Thoracic aorta (tissue), 2 donors: ENCODE measurements around the gene FAM53A. TPM values are rescaled to one million over a fixed set of nuclear protein-coding genes. Genes with fewer than 3 reads are reported as not detected.

Experiments used
- ATAC-seq: fragments of 150-250 bp; one replicate; pipeline ENCODE4 v1.8.0; 2017; ENCODE audit warnings: low read depth; ENCODE audit not compliant: insufficient number of reproducible peaks, low FRiP score
- DNase-seq: peaks from one replicate; pipeline ENCODE4 v3.0.0-alpha.2; 2020; ENCODE audit warnings: low spot score
- H3K27ac ChIP-seq, 2 donors: fragments of 200-600 bp; sonication (generic); 1 replicate in 1 of 2; 2 replicates in 1 of 2; pipeline ENCODE4 v1.5.1; 2016; ENCODE audit warnings: mild to moderate bottlenecking in 2 of 2, moderate library complexity in 2 of 2
- H3K27me3 ChIP-seq: fragments of 200-600 bp; sonication (generic); replicated peaks from 2 replicates; pipeline ENCODE4 v1.6.0; 2016; ENCODE audit warnings: mild to moderate bottlenecking; ENCODE audit not compliant: insufficient read depth
- H3K36me3 ChIP-seq: fragments of 200-600 bp; sonication (generic); one replicate; pipeline ENCODE4 v1.5.1; 2016
- H3K4me1 ChIP-seq, 2 donors: fragments of 200-600 bp; sonication (generic); 1 replicate in 1 of 2; 2 replicates in 1 of 2; pipeline versions ENCODE4 v1.5.1 to v1.6.0; 2016; ENCODE audit warnings: low read depth in 2 of 2, mild to moderate bottlenecking in 1 of 2; ENCODE audit not compliant: control insufficient read depth in 1 of 2
- H3K4me3 ChIP-seq: fragments of 200-600 bp; sonication (generic); 2 replicates; pipeline ENCODE4 v1.5.1; 2016; ENCODE audit warnings: mild to moderate bottlenecking
- H3K9me3 ChIP-seq: fragments of 200-600 bp; sonication (generic); 2 replicates; pipeline ENCODE4 v1.5.1; 2016
- total RNA-seq, 2 donors: library from RNA; depleted of rRNA; stranded (reverse); fragments of >200 nt; gene quantifications; one replicate each; pipeline versions ENCODE4 v1.1.0 to v1.2.3, GENCODE V29; 2016
- TF ChIP-seq, protein P1 (sequence below): fragments of 200-600 bp; sonication (generic); IDR thresholded peaks from one replicate; pipeline ENCODE4 v1.5.1; 2019; ENCODE audit warnings: antibody characterized with exemption

FAM53A gene
- total RNA-seq, 2 donors from 2014 or later = 5.1 to 10.9 TPM

DNA sequence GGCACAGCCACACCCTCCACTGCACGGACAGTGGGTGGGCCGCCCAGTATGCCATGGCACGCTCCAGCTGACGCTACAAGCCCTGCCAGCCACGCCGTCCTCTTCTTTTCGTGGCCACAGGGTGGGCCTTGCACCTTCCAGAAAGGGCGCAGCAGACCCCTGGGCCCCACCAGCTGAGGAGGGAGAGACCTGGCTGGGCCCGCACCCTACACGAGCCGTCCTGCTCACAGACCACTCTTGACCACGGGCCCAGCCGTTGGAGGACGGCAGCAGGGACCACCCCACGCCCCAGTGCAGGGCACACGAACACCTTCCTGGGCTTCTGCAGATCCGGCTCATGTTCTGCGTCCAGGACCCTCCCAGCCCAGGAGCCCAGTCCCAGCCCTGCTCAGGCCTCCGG, 27.1 kb downstream of the FAM53A start:
- H3K36me3 ChIP-seq = no peaks in the 10 kb centered on the region
- no peak for DNase-seq
- H3K4me3 ChIP-seq = no peak overlapping the region
- no peaks in the 10 kb centered on the region for H3K4me1 ChIP-seq
- no peak overlapping the region for H3K27ac ChIP-seq
- ATAC-seq = no peak
- H3K27me3 ChIP-seq = no peaks in the 10 kb centered on the region
- no peaks in the 10 kb centered on the region for H3K9me3 ChIP-seq
- TF ChIP-seq, protein P1, sequence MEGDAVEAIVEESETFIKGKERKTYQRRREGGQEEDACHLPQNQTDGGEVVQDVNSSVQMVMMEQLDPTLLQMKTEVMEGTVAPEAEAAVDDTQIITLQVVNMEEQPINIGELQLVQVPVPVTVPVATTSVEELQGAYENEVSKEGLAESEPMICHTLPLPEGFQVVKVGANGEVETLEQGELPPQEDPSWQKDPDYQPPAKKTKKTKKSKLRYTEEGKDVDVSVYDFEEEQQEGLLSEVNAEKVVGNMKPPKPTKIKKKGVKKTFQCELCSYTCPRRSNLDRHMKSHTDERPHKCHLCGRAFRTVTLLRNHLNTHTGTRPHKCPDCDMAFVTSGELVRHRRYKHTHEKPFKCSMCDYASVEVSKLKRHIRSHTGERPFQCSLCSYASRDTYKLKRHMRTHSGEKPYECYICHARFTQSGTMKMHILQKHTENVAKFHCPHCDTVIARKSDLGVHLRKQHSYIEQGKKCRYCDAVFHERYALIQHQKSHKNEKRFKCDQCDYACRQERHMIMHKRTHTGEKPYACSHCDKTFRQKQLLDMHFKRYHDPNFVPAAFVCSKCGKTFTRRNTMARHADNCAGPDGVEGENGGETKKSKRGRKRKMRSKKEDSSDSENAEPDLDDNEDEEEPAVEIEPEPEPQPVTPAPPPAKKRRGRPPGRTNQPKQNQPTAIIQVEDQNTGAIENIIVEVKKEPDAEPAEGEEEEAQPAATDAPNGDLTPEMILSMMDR = no peak

DNA sequence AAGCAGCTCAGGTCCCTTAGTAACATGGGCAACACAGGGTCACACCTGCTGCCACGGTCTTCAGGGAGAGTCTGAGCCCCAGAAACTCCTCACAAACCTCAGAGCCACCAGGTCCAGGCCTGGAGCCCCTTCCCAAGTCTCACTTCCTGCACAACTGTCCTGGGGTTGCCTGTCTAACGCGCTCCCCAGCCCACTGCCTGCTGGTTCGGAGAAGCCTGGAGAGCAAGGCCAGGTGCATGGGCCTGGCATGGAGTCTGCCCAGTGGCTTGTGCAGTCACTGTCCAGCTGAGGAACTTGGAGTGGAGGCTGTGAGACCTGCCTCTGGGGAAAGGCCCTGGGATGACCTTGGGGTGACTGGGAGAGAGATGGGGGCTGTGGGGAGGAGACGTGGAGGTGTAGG, 28.0 kb downstream of the FAM53A start:
- H3K9me3 ChIP-seq = no peaks in the 10 kb centered on the region
- H3K36me3 ChIP-seq = no peaks in the 10 kb centered on the region
- H3K27me3 ChIP-seq = no peaks in the 10 kb centered on the region
- H3K27ac ChIP-seq = no peak overlapping the region
- ATAC-seq = no peak
- TF ChIP-seq, protein P1 = no peak
- no peaks in the 10 kb centered on the region for H3K4me1 ChIP-seq
- no peak overlapping the region for H3K4me3 ChIP-seq
- no peak for DNase-seq

DNA sequence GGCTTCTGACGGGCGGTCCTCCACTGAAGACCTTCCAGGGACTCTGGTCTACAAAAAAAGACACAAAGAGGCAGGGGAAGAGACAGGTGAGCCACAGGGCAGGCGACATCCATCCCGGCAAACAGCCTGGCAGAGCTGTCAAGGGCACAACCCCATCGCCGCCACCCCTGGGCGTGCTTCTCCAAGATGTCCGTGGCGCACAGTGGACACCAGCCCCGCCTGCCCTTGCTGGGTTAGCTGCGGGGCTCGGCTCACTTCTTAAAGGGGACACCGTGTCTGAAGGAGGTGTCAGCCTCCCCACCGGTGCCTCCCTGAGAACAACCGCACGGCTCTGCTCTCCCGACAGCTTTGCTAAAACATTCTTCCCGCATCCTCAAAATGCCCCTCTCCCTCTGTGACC, 28.4 kb downstream of the FAM53A start:
- no peaks in the 10 kb centered on the region for H3K27me3 ChIP-seq
- no peak for DNase-seq
- no peak for ATAC-seq

DNA sequence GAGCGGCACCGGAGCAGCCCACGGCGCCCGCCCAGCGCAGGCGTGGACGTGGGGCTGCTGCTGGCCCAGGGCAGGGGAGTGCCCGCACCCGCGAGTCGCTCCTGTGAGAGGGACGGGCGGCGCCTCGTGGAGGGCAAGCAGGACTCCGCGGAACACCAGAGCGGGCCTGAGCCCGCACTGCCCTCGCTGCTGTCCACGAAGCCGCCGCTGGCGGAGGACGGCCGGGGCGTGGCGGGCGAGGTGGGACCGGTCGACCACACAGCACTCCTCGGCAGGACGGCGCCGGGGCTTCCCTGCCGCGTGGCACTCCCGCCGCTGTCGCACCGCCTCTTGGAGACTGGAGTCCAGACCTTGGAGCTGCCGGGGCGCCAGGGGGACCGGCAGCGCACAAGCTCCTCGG, 29.0 kb downstream of the FAM53A start:
- DNase-seq (no peak), ATAC-seq (no peak)
- Histone ChIP-seq H3K4me1 (no peaks in the 10 kb centered on the region), H3K4me3 (no peak overlapping the region), H3K36me3 (no peaks in the 10 kb centered on the region), H3K9me3 (no peaks in the 10 kb centered on the region), H3K27ac (no peak overlapping the region), H3K27me3 (no peaks in the 10 kb centered on the region)
- TF ChIP-seq, protein P1 = no peak

More for the DNA sequence above, 28.4 kb downstream of the FAM53A start:
- Histone ChIP-seq H3K4me1 (no peaks in the 10 kb centered on the region), H3K4me3 (no peak overlapping the region), H3K27ac (no peak overlapping the region), H3K36me3 (no peaks in the 10 kb centered on the region), H3K9me3 (no peaks in the 10 kb centered on the region)
- TF ChIP-seq, protein P1 = no peak

DNA sequence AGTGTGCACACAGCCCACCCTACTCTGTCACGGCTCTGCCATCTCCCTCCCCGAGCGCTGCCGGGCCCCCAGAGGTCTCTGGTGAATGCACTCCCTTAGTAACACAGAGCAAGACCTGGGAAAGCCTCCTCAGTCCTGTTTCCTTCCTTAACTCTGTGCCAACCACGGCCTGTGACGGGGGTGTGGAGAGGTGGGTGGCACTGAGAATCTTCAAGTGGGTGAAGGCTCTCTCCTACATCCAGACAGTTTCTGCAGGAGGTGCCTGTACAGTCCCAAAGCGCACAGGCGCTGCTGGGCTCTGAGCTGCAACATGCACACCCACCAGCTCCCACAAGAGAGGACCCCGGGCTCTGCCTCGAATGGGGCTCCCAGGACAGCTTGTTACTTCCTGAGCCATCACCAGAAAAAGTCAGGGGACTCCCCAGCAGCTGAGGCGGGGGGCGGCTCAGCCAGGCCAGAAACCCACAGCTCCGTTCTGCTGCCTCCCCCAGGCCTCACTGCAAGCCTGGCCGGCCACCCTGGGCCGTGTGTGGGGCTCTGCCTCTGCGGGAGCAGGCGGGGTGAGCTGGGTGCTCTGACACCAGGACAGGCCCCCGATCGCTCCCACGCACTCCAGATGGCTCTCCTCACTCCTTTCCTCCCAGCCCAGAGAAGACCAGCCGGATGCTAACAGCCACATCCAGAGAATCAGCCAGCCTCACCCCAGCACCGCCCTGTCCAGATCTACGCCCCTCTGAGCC, 29.7 kb downstream of the FAM53A start:
- Histone ChIP-seq H3K9me3 (no peaks in the 10 kb centered on the region), H3K36me3 (no peaks in the 10 kb centered on the region), H3K27ac (no peak overlapping the region), H3K4me3 (no peak overlapping the region), H3K4me1 (no peaks in the 10 kb centered on the region), H3K27me3 (no peaks in the 10 kb centered on the region)
- ATAC-seq (no peak), DNase-seq (no peak)
- TF ChIP-seq, protein P1 = no peak
